Smooth muscle cell (in vitro differentiated cells): ENCODE results near the gene OR52H1. TPM values are rescaled to one million over a fixed set of nuclear protein-coding genes. Genes with fewer than 3 reads are reported as not detected.

Experiments
- DNase-seq: peaks from one replicate; lab custom pipeline; 2025; ENCODE audit not compliant: unreplicated experiment; lab: John Stamatoyannopoulos, UW
- H2AFZ ChIP-seq: fragments of 200-600 bp; sonication (generic); 2 replicates; pipeline ENCODE4 v1.6.0; 2016; ENCODE audit warnings: antibody characterized with exemption, low read depth, mild to moderate bottlenecking
- H3F3A ChIP-seq: fragments of 200-600 bp; sonication (generic); 2 replicates; pipeline ENCODE4 v1.6.0; 2017; ENCODE audit warnings: antibody characterized with exemption, low read depth
- H3K27ac ChIP-seq: fragments of 200-600 bp; sonication (generic); 2 replicates; pipeline ENCODE4 v1.5.1; 2016; ENCODE audit warnings: low read depth, mild to moderate bottlenecking
- H3K27me3 ChIP-seq: fragments of 200-600 bp; sonication (generic); 2 replicates; pipeline ENCODE4 v1.6.1; 2016; ENCODE audit warnings: low read depth, mild to moderate bottlenecking
- H3K36me3 ChIP-seq: fragments of 200-600 bp; sonication (generic); 2 replicates; pipeline ENCODE4 v1.5.1; 2016; ENCODE audit warnings: low read depth
- H3K4me1 ChIP-seq: fragments of 200-600 bp; sonication (generic); 2 replicates; pipeline ENCODE4 v1.5.1; 2016; ENCODE audit warnings: low read depth
- H3K4me2 ChIP-seq: fragments of 200-600 bp; sonication (generic); 2 replicates; pipeline ENCODE4 v1.6.0; 2016; ENCODE audit warnings: mild to moderate bottlenecking
- H3K4me3 ChIP-seq: fragments of 200-600 bp; sonication (generic); 2 replicates; pipeline ENCODE4 v1.5.1; 2016; ENCODE audit warnings: mild to moderate bottlenecking
- H3K79me2 ChIP-seq: fragments of 200-600 bp; sonication (generic); 2 replicates; pipeline ENCODE4 v1.6.0; 2016; ENCODE audit warnings: low read depth, mild to moderate bottlenecking
- H3K9ac ChIP-seq: fragments of 200-600 bp; sonication (generic); 2 replicates; pipeline ENCODE4 v1.6.0; 2016; ENCODE audit warnings: low read depth
- H3K9me3 ChIP-seq: fragments of 200-600 bp; sonication (generic); replicated peaks from 2 replicates; pipeline ENCODE4 v1.5.1; 2016; ENCODE audit warnings: low read depth
- H4K20me1 ChIP-seq: fragments of 200-600 bp; sonication (generic); 2 replicates; pipeline ENCODE4 v1.6.0; 2016; ENCODE audit warnings: low read depth
- CTCF ChIP-seq: fragments of 200-600 bp; sonication (generic); IDR thresholded peaks from 2 replicates; pipeline ENCODE4 v1.5.1; 2017; ENCODE audit warnings: borderline replicate concordance, mild to moderate bottlenecking, antibody characterized with exemption; ENCODE audit not compliant: insufficient read depth, poor library complexity, severe bottlenecking
- WGBS: methylation state at CpG from one replicate; pipeline ENCODE4 v1.1.7; 2016; ENCODE audit warnings: low lambda C conversion rate; 5-methylcytosine and 5-hydroxymethylcytosine counted together
- polyA plus RNA-seq: library from polyadenylated mRNA; unstranded; fragments of >200 nt; fragmentation: Nextera tagmentation; extraction: Ambion mirVana; gene quantifications from 2 replicates; pipeline ENCODE4 v1.2.1, GENCODE V29; 2016
- total RNA-seq: library from RNA; depleted of rRNA; stranded (reverse); fragments of >200 nt; gene quantifications from 2 replicates; pipeline ENCODE4 v1.2.3, GENCODE V29; 2014

The OR52H1 gene
- total and polyA plus RNA-seq, 2 experiments from 2014 or later: not detected

GRCh38 chr11:5499671-5500070 lies 48.7 kb downstream of the OR52H1 start:
- H3F3A ChIP-seq: no peaks in the 10 kb centered on the region
- no peaks in the 10 kb centered on the region for H3K36me3 ChIP-seq
- H4K20me1 ChIP-seq: no peaks in the 10 kb centered on the region
- H3K27me3 ChIP-seq: no peaks in the 10 kb centered on the region
- H3K4me2 ChIP-seq: no peak overlapping the region
- WGBS: 73% methylated on average over 2 of the region's 2 CpGs
- no peak overlapping the region for H3K4me3 ChIP-seq
- H3K79me2 ChIP-seq: no peaks in the 10 kb centered on the region
- DNase-seq: no peak
- no peak overlapping the region for H3K27ac ChIP-seq
- no peak for TF ChIP-seq CTCF
- H3K9me3 ChIP-seq: no peaks in the 10 kb centered on the region
- no peak overlapping the region for H3K9ac ChIP-seq
- H3K4me1 ChIP-seq: no peaks in the 10 kb centered on the region
- H2AFZ ChIP-seq: no peak overlapping the region

Other genes starting within 250 kb of the OR52H1 start
- not detected in 2 replicates for gene OR51B4, start 246.6 kb downstream of the OR52H1 start, total RNA-seq
- not detected in 2 replicates for gene OR51B4, start 246.6 kb downstream of the OR52H1 start, polyA plus RNA-seq
- gene OR51B2, start 224.2 kb downstream of the OR52H1 start, total RNA-seq: not detected in 2 replicates
- not detected in 2 replicates for gene OR51B2, start 224.2 kb downstream of the OR52H1 start, polyA plus RNA-seq
- gene OR51B5, start 205.0 kb downstream of the OR52H1 start, total RNA-seq: 0.09 and 0.54 TPM in 2 replicates
- not detected in 2 replicates for gene OR51B5, start 205.0 kb downstream of the OR52H1 start, polyA plus RNA-seq
- not detected in 2 replicates for gene OR51B6, start 197.0 kb downstream of the OR52H1 start, total RNA-seq
- not detected in 2 replicates for gene OR51B6, start 197.0 kb downstream of the OR52H1 start, polyA plus RNA-seq
- gene OR51M1, start 164.7 kb downstream of the OR52H1 start, total RNA-seq: not detected in 2 replicates
- gene OR51M1, start 164.7 kb downstream of the OR52H1 start, polyA plus RNA-seq: not detected in 2 replicates
- gene OR51Q1, start 126.4 kb downstream of the OR52H1 start, total RNA-seq: not detected in 2 replicates
- gene OR51Q1, start 126.4 kb downstream of the OR52H1 start, polyA plus RNA-seq: not detected in 2 replicates
- not detected in 2 replicates for gene OR51I1, start 107.0 kb downstream of the OR52H1 start, total RNA-seq
- gene OR51I1, start 107.0 kb downstream of the OR52H1 start, polyA plus RNA-seq: not detected in 2 replicates
- not detected in 2 replicates for gene OR51I2, start 99.2 kb downstream of the OR52H1 start, total RNA-seq
- not detected in 2 replicates for gene OR51I2, start 99.2 kb downstream of the OR52H1 start, polyA plus RNA-seq
- not detected in 2 replicates for gene OR52D1, start 59.9 kb downstream of the OR52H1 start, total RNA-seq
- not detected in 2 replicates for gene OR52D1, start 59.9 kb downstream of the OR52H1 start, polyA plus RNA-seq
- 0.13 and 0.27 TPM in 2 replicates for gene UBQLN3, start 38.6 kb downstream of the OR52H1 start, total RNA-seq
- 0.45 TPM in 1 of 2 replicates, not detected in the other for gene UBQLN3, start 38.6 kb downstream of the OR52H1 start, polyA plus RNA-seq
- gene UBQLNL, start 31.8 kb downstream of the OR52H1 start, total RNA-seq: 0.31 and 0.58 TPM in 2 replicates
- 0.14 TPM in 1 of 2 replicates, not detected in the other for gene UBQLNL, start 31.8 kb downstream of the OR52H1 start, polyA plus RNA-seq
- not detected in 2 replicates for gene OR52B6, start 32.3 kb upstream of the OR52H1 start, total RNA-seq
- not detected in 2 replicates for gene OR52B6, start 32.3 kb upstream of the OR52H1 start, polyA plus RNA-seq
- gene TRIM6, start 48.1 kb upstream of the OR52H1 start, total RNA-seq: 5.6 and 10.0 TPM in 2 replicates
- gene TRIM6, start 48.1 kb upstream of the OR52H1 start, polyA plus RNA-seq: 3.7 and 11.7 TPM in 2 replicates
- 6.7 and 7.5 TPM in 2 replicates for gene TRIM34, start 76.5 kb upstream of the OR52H1 start, total RNA-seq
- gene TRIM34, start 76.5 kb upstream of the OR52H1 start, polyA plus RNA-seq: 4.1 and 6.3 TPM in 2 replicates
- 22.2 and 27.6 TPM in 2 replicates for gene TRIM5, start 136.5 kb upstream of the OR52H1 start, total RNA-seq
- gene TRIM5, start 136.5 kb upstream of the OR52H1 start, polyA plus RNA-seq: 16.4 and 18.0 TPM in 2 replicates
- 34.4 and 41.1 TPM in 2 replicates for gene TRIM22, start 141.2 kb upstream of the OR52H1 start, total RNA-seq
- gene TRIM22, start 141.2 kb upstream of the OR52H1 start, polyA plus RNA-seq: 26.1 and 33.4 TPM in 2 replicates
- not detected in 2 replicates for gene OR56B1, start 187.9 kb upstream of the OR52H1 start, total RNA-seq
- gene OR56B1, start 187.9 kb upstream of the OR52H1 start, polyA plus RNA-seq: not detected in 2 replicates
- gene OR52N4, start 205.7 kb upstream of the OR52H1 start, total RNA-seq: 0.40 and 1.9 TPM in 2 replicates
- not detected in 2 replicates for gene OR52N4, start 205.7 kb upstream of the OR52H1 start, polyA plus RNA-seq
- gene OR52N5, start 234.8 kb upstream of the OR52H1 start, total RNA-seq: not detected in 2 replicates
- not detected in 2 replicates for gene OR52N5, start 234.8 kb upstream of the OR52H1 start, polyA plus RNA-seq
- gene OR52N1, start 242.7 kb upstream of the OR52H1 start, total RNA-seq: not detected in 2 replicates
- gene OR52N1, start 242.7 kb upstream of the OR52H1 start, polyA plus RNA-seq: not detected in 2 replicates